H1 (cell line): Measurements from ENCODE around the gene HES2.

Experiments
- CHD2 ChIP-seq: IDR thresholded peaks from 2 replicates; pipeline ENCODE4 v1.6.1; 2012; ENCODE audit warnings: low read length, improper control_type of control experiment
- EP300 ChIP-seq, 2 experiments: IDR thresholded peaks; 1 replicate in 1 of 2; 2 replicates in 1 of 2; pipeline ENCODE4 v1.6.1; 2011 to 2012; ENCODE audit warnings: low read depth in 2 of 2, low read length in 2 of 2, mild to moderate bottlenecking in 2 of 2, borderline replicate concordance in 1 of 2, inconsistent platforms in 1 of 2, moderate library complexity in 1 of 2
- EZH2 ChIP-seq: fragments of 200-600 bp; sonication (generic); IDR thresholded peaks from 2 replicates; pipeline ENCODE4 v1.7.1; 2012; ENCODE audit warnings: low read depth, mild to moderate bottlenecking, moderate library complexity, low read length, inconsistent platforms; ENCODE audit not compliant: severe bottlenecking
- NRF1 ChIP-seq: IDR thresholded peaks from 2 replicates; pipeline ENCODE4 v1.6.1; 2011; ENCODE audit warnings: mild to moderate bottlenecking, low read depth, low read length, improper control_type of control experiment
- POLR2A ChIP-seq, 2 experiments: IDR thresholded peaks; 1 replicate in 1 of 2; 2 replicates in 1 of 2; pipeline ENCODE4 v1.6.1; 2011; ENCODE audit warnings: low read depth in 2 of 2, low read length in 2 of 2, mild to moderate bottlenecking in 2 of 2; ENCODE audit errors: control extremely low read depth in 1 of 2
- POLR2AphosphoS5 ChIP-seq: IDR thresholded peaks from 2 replicates; pipeline ENCODE4 v1.6.1; 2011; ENCODE audit warnings: low read depth, low read length
- TCF12 ChIP-seq: IDR thresholded peaks from 2 replicates; pipeline ENCODE4 v1.6.1; 2011; ENCODE audit warnings: low read depth, mild to moderate bottlenecking, low read length
- TF ChIP-seq, protein P1 (sequence below), 3 experiments: IDR thresholded peaks; 1 replicate in 2 of 3; 2 replicates in 1 of 3; pipeline versions ENCODE4 v1.5.1 to v1.6.1; 2011; ENCODE audit warnings: low read length in 3 of 3, mild to moderate bottlenecking in 3 of 3, inconsistent platforms in 2 of 3, low read depth in 1 of 3, moderate library complexity in 1 of 3; ENCODE audit not compliant: insufficient read depth in 1 of 3; ENCODE audit errors: control extremely low read depth in 1 of 3
- TF ChIP-seq, protein P2 (sequence below): IDR thresholded peaks from 2 replicates; pipeline ENCODE4 v1.6.1; 2012; ENCODE audit warnings: inconsistent platforms

DNA sequence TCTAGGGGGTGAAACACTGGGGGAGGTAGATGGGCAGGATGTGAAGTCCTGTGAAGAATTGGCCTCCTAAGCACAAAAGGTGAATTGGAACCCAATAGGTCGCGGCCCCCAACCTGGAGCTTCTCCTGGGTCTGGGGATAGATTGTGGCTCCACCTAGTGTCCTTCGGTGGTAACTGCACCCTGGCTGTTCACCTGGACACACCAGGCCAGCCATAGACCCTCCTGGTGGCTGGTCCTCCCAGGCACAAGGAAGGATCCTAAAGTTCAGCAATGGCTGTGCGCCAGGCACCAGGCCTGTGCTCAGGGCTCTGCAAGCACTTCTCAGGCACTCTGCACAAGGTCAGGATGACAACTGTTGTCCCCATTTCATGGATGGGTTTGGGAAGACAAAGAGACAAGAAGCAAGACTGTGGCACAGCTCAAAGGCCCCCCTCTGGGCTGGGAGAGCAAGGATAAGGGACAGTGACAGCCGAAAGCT is 18.4 kb upstream of the HES2 start:
- TF ChIP-seq TCF12: no peak
- TF ChIP-seq, protein P1, sequence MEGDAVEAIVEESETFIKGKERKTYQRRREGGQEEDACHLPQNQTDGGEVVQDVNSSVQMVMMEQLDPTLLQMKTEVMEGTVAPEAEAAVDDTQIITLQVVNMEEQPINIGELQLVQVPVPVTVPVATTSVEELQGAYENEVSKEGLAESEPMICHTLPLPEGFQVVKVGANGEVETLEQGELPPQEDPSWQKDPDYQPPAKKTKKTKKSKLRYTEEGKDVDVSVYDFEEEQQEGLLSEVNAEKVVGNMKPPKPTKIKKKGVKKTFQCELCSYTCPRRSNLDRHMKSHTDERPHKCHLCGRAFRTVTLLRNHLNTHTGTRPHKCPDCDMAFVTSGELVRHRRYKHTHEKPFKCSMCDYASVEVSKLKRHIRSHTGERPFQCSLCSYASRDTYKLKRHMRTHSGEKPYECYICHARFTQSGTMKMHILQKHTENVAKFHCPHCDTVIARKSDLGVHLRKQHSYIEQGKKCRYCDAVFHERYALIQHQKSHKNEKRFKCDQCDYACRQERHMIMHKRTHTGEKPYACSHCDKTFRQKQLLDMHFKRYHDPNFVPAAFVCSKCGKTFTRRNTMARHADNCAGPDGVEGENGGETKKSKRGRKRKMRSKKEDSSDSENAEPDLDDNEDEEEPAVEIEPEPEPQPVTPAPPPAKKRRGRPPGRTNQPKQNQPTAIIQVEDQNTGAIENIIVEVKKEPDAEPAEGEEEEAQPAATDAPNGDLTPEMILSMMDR (IDR thresholded peaks at IDR 0.05; ENCODE audit: control extremely low read depth in 1 of 3, insufficient read depth in 1 of 3, low read depth in 1 of 3, low read length in 3 of 3): peak; percentile 90 to 97 (median 96)
- TF ChIP-seq POLR2A (IDR thresholded peaks at IDR 0.05; ENCODE audit: control extremely low read depth in 1 of 2, low read depth in 2 of 2, low read length in 2 of 2): no peak
- TF ChIP-seq EP300 (IDR thresholded peaks at IDR 0.05; ENCODE audit: borderline replicate concordance in 1 of 2, low read depth in 2 of 2, low read length in 2 of 2): no peak
- TF ChIP-seq EZH2: no peak
- TF ChIP-seq CHD2: no peak
- TF ChIP-seq, protein P2, sequence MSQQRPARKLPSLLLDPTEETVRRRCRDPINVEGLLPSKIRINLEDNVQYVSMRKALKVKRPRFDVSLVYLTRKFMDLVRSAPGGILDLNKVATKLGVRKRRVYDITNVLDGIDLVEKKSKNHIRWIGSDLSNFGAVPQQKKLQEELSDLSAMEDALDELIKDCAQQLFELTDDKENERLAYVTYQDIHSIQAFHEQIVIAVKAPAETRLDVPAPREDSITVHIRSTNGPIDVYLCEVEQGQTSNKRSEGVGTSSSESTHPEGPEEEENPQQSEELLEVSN: no peak
- no peak for TF ChIP-seq POLR2AphosphoS5
- no peak for TF ChIP-seq NRF1
